DND-41 (cell line): ENCODE measurements around the gene ABL2.

Experiments
- CTCF ChIP-seq: IDR thresholded peaks from 2 replicates; pipeline ENCODE4 v1.5.1; 2012; ENCODE audit warnings: borderline replicate concordance, low read length, moderate library complexity, mild to moderate bottlenecking; ENCODE audit not compliant: poor library complexity, severe bottlenecking; ENCODE audit errors: extremely low read depth
- EZH2 ChIP-seq: IDR thresholded peaks from 3 replicates; pipeline ENCODE4 v1.6.1; 2012; ENCODE audit warnings: borderline replicate concordance, low read depth, mild to moderate bottlenecking, moderate library complexity, low read length, inconsistent platforms; ENCODE audit not compliant: severe bottlenecking

DNA sequence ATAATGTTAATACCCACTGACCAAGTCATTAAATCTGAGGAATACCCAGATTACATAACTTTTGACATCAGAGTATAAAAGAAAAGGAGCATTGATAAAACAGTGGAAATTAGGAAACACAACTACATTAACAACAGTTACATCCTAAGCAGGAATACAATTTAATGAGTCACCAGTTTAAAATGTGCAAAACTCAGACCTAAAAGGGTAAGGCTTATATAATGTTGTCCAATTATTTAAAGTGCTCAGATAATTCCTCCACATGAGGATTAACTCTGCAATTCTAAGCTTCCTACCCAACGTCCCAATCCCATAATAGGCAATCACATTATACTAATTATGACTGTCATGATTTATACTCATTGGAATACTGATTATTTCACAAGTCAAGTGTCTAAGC, 50.5 kb downstream of the ABL2 start:
- TF ChIP-seq CTCF (no peak), EZH2 (no peak)
